Adrenal gland (tissue), 12 donors: ENCODE measurements around the gene SYDE2. TPM values are rescaled to one million over a fixed set of nuclear protein-coding genes. Genes with fewer than 3 reads are reported as not detected.

ENCODE experiments used
- DNase-seq, 7 donors: peaks; one replicate each; pipeline ENCODE4 v3.0.0-alpha.2; 2019 to 2020
- H3K27ac ChIP-seq, 5 donors: fragments of 200-600 bp; sonication (generic) in 4 of 5; 1 replicate in 3 of 5; 2 replicates in 2 of 5; pipeline versions ENCODE4 v1.5.1 to v1.8.0; 2016 to 2020; ENCODE audit warnings: mild to moderate bottlenecking in 1 of 5
- H3K27me3 ChIP-seq: fragments of 200-600 bp; 2 replicates; pipeline ENCODE4 v1.8.0; 2021
- H3K36me3 ChIP-seq, 2 donors: fragments of 200-600 bp; replicated peaks in 1 of 2; 1 replicate in 1 of 2; 2 replicates in 1 of 2; pipeline versions ENCODE4 v1.5.1 to v1.8.0; 2018 to 2022
- H3K4me1 ChIP-seq, 2 donors: fragments of 200-600 bp; replicated peaks in 1 of 2; 1 replicate in 1 of 2; 2 replicates in 1 of 2; pipeline versions ENCODE4 v1.5.1 to v1.8.0; 2018 to 2021
- H3K4me3 ChIP-seq, 4 donors: fragments of 200-600 bp; sonication (generic) in 3 of 4; one replicate each; pipeline ENCODE4 v1.5.1; 2016 to 2018
- H3K9me3 ChIP-seq, 3 donors: fragments of 200-600 bp; sonication (generic) in 1 of 3; replicated peaks in 1 of 3; 1 replicate in 2 of 3; 2 replicates in 1 of 3; pipeline versions ENCODE4 v1.5.1 to v1.8.0; 2016 to 2021
- POLR2A ChIP-seq, 2 donors: fragments of 450-650 bp; IDR thresholded peaks; one replicate each; pipeline ENCODE4 v1.6.1; 2017; ENCODE audit warnings: antibody characterized with exemption in 2 of 2, mild to moderate bottlenecking in 2 of 2, moderate library complexity in 1 of 2
- WGBS, 4 donors: extraction: QIAGEN DNeasy Blood & Tissue Kit in 2 of 4; methylation state at CpG; one replicate each; pipeline versions ENCODE4 v1.1.5 to v1.1.7; 2013 to 2017; 5-methylcytosine and 5-hydroxymethylcytosine counted together
- intact Hi-C, 2 donors: fragments of 100-400 bp; cut with DNase I; formaldehyde crosslinking; loops; one replicate each; pipeline versions ENCODE4 v1.14.1 to v1.15.0; 2022 to 2023
- polyA plus RNA-seq, 3 donors: library from polyadenylated mRNA; stranded (reverse); fragments of 200-250 nt in 2 of 3; fragments of 350-450 nt in 1 of 3; fragmentation: Illumina TruSeq in 1 of 3; extraction: RNeasy Lipid Tissue Mini Kit (QIAGEN cat#74804) in 1 of 3; gene quantifications; one replicate each; pipeline ENCODE4 v1.2.3, GENCODE V29; 2013 to 2014
- total RNA-seq, 9 donors: library from RNA; depleted of rRNA in 4 of 9; stranded (reverse); fragments of >200 nt in 4 of 9; fragments of 120-200 nt in 1 of 9; fragmentation: NEBNext Ultra II Directional in 1 of 9; extraction: Animal tissue kit (Norgen Biotek cat#: 25700) in 1 of 9; gene quantifications; one replicate each; pipeline versions ENCODE4 v1.1.0 to v1.2.4, GENCODE V29; 2013 to 2023
- TF ChIP-seq, protein P1 (sequence below), 6 experiments: fragments of 450-650 bp in 4 of 6; fragments of 200-600 bp in 2 of 6; sonication (generic) in 1 of 6; IDR thresholded peaks; 1 replicate in 5 of 6; 2 replicates in 1 of 6; pipeline versions ENCODE4 v1.5.1 to v1.8.0; 2016 to 2021; ENCODE audit warnings: antibody characterized with exemption in 6 of 6, mild to moderate bottlenecking in 2 of 6, moderate library complexity in 1 of 6
- donor health status: healthy with polysubstance abuse.
- donor health status: Bipolar disorder and iron deficiency.
- donor health status: DM: yes; HTN: yes; CAD: no.
- donor health status: DM: no; HTN: no; CAD: no.
- donor health status: DM: no; HTN: no; CAD: no.
- donor health status: DM: yes; HTN: yes; CAD: no.

Gene SYDE2
- total and polyA plus RNA-seq, 12 donors: 0.40 to 6.3 (median 4.2) TPM

DNA sequence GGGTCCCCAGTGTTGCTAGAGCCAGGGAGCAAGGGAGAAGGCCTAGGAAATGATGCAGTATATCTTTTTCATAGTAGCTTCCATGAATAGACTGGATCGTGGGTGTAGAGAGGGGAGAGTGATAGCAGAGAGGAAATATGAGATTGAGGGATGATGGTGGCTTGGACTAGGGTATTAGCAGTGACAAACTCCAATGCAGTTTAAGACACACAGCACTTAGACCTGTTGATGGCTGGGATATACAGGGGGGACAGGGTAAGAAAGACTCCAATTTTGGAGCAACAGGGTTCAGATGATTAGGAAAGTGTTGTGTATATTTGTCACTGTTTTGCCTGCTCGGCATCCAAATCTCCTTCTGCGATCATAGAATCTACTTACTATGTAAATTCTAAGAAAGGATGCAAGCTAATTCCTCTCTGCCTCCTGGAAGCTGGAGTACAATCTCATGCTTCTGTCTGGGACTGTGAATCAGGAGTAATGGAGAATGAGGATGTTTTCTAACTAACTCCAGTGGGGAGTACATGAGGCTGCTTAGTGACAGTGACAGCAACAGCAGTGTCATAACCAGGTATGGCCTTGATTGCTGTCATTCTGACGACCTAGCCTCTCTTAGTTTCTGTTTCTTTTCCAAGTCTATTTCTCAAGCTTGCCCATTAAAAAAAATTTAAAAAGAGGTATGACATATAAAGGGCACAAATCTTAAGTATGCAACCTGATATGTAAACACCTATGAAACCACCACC lies 47.5 kb downstream of the SYDE2 start:
- no peaks in the 10 kb centered on the region for H3K27me3 ChIP-seq
- WGBS, 4 donors: 37 to 43% (median 40%) methylated on average over 4 of the region's 4 CpGs
- no peaks in the 10 kb centered on the region for H3K36me3 ChIP-seq
- peak overlapping the region in 1 of 5 donors; percentile 40 for H3K27ac ChIP-seq
- no peaks in the 10 kb centered on the region for H3K9me3 ChIP-seq
- no peaks in the 10 kb centered on the region for H3K4me1 ChIP-seq
- H3K4me3 ChIP-seq: no peak overlapping the region
- TF ChIP-seq POLR2A (IDR thresholded peaks at IDR 0.05): no peak
- TF ChIP-seq, protein P1, sequence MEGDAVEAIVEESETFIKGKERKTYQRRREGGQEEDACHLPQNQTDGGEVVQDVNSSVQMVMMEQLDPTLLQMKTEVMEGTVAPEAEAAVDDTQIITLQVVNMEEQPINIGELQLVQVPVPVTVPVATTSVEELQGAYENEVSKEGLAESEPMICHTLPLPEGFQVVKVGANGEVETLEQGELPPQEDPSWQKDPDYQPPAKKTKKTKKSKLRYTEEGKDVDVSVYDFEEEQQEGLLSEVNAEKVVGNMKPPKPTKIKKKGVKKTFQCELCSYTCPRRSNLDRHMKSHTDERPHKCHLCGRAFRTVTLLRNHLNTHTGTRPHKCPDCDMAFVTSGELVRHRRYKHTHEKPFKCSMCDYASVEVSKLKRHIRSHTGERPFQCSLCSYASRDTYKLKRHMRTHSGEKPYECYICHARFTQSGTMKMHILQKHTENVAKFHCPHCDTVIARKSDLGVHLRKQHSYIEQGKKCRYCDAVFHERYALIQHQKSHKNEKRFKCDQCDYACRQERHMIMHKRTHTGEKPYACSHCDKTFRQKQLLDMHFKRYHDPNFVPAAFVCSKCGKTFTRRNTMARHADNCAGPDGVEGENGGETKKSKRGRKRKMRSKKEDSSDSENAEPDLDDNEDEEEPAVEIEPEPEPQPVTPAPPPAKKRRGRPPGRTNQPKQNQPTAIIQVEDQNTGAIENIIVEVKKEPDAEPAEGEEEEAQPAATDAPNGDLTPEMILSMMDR (IDR thresholded peaks at IDR 0.05): no peak
- peak in 2 of 7 donors; percentile 15 to 16 for DNase-seq
- intact Hi-C loops: no loop called here

DNA sequence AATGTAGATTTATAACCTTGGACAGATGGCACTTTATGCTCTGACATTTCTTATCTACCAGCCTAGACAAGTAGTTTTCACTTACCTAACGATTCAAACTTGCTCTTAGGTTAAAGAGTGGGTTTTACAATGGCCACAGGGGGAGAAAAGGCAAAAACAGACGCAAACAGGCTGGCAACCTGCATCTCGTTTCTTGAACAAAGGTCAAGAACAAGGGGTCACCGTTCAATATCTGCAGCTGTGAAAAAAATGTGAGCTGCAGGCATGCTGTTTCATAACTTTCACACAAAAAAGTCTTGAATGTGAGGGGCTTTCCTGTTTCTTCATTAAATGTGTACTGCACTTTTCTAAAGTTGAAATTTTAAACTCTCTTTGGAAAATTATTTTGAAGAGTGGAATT lies 49.4 kb downstream of the SYDE2 start:
- intact Hi-C loops: no loop called here
- no peak overlapping the region for H3K4me3 ChIP-seq
- H3K36me3 ChIP-seq: no peaks in the 10 kb centered on the region
- H3K4me1 ChIP-seq: no peaks in the 10 kb centered on the region
- no peak for TF ChIP-seq POLR2A (IDR thresholded peaks at IDR 0.05)
- TF ChIP-seq, protein P1 (IDR thresholded peaks at IDR 0.05): no peak
- H3K9me3 ChIP-seq: no peaks in the 10 kb centered on the region
- H3K27ac ChIP-seq: no peak overlapping the region
- H3K27me3 ChIP-seq: no peaks in the 10 kb centered on the region
- DNase-seq: no peak
- 29 to 37% (median 34%) methylated on average over 4 of the region's 4 CpGs for WGBS, 4 donors

DNA sequence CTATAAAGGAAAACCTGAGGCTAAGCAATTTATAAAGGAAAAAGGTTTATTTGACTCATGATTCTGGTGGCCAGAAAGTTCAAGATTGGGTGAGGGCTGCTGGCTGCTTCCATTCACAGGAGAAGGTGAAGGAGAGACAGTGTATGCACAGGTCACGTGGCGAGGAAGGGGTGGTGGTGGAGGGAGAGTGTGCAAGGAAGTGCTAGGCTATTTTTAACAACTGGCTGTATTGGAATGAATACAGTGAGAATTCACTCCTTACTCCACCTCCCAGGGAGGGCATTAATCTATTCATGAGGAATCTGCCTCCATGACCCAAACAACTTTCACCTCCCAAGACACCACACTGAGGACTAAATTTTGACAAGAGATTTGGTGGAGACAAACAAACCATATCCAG lies 51.0 kb downstream of the SYDE2 start:
- no peaks in the 10 kb centered on the region for H3K9me3 ChIP-seq
- H3K27ac ChIP-seq: no peak overlapping the region
- H3K36me3 ChIP-seq: no peaks in the 10 kb centered on the region
- DNase-seq: no peak
- intact Hi-C loops: no loop called here
- no peak overlapping the region for H3K4me3 ChIP-seq
- WGBS, 4 donors: 35 to 88% (median 63%) methylated on average over 2 of the region's 2 CpGs
- H3K27me3 ChIP-seq: no peaks in the 10 kb centered on the region
- no peak for TF ChIP-seq POLR2A (IDR thresholded peaks at IDR 0.05)
- no peaks in the 10 kb centered on the region for H3K4me1 ChIP-seq

DNA sequence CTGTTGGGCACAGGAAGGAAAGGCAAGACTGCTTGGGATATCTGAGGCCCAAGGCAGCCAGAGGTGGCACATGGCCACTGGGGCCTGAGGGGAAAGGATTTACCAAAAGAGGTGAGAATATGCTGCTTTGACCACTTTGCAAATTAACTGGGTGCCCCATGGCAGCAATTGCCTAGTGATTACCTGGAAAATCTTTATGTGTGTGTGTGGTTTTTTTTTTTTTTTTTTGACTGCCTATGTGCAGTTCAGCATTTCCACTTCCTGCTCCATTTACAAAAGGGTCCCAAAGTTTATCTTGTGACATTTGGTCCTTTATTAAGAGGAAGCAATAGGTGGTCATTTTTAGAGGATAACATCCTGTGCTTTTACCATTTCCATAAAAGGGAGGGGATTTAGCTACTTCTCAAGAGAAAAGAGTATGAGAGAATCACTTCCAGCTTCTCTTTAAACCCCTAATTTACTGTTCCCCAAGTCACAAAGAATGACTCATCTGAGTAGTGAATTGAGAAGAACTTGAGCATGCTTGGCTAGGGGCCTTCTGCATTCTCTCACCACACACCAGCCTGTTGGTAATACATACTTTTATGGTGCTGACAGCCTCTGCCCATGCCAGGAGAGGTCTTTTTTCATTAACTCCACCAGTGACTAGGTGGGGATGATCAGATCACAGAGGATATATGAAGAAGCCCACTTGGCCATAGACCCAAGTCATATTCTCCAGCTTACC lies 52.1 kb downstream of the SYDE2 start:
- no peaks in the 10 kb centered on the region for H3K36me3 ChIP-seq
- H3K27me3 ChIP-seq: no peaks in the 10 kb centered on the region
- no peak for DNase-seq
- H3K9me3 ChIP-seq: no peaks in the 10 kb centered on the region
- intact Hi-C loops: no loop called here
- no peak overlapping the region for H3K4me3 ChIP-seq
- H3K4me1 ChIP-seq: no peaks in the 10 kb centered on the region
- no peak for TF ChIP-seq POLR2A (IDR thresholded peaks at IDR 0.05)
- TF ChIP-seq, protein P1 (IDR thresholded peaks at IDR 0.05): no peak
- H3K27ac ChIP-seq: no peak overlapping the region
